Activated T-helper 2 cell treated with anti-CD3 and anti-CD28 coated beads, Interferon-gamma antibody, Interleukin-2, Interleukin-4, amounts not matched to agents 10 μg/mL and 5 μg/mL and 100 μg/mL, durations not matched to agents 14 hours and 24 hours and 36 hours (primary cell): ENCODE measurements around the gene CNTNAP2. TPM values are rescaled to one million over a fixed set of nuclear protein-coding genes. Genes with fewer than 3 reads are reported as not detected.
"Not testable (repeated sequence)": the region's sequence is repeated elsewhere in the genome, so short reads cannot be mapped to it uniquely, and the experiment has no call there.

Source experiments
- DNase-seq: peaks from one replicate; pipeline ENCODE4 v3.0.0; 2021; ENCODE audit warnings: low spot score
- H3K27ac Mint-ChIP-seq: one replicate; pipeline ENCODE4 v1.8.0; 2021; ENCODE audit warnings: mixed read lengths
- H3K27me3 Mint-ChIP-seq: one replicate; pipeline ENCODE4 v1.8.0; 2021; ENCODE audit warnings: low read depth, mixed read lengths
- H3K36me3 Mint-ChIP-seq: one replicate; pipeline ENCODE4 v1.8.0; 2021; ENCODE audit warnings: low read depth, mixed read lengths
- H3K4me1 Mint-ChIP-seq: one replicate; pipeline ENCODE4 v1.8.0; 2021; ENCODE audit warnings: low read depth, mixed read lengths
- H3K4me3 Mint-ChIP-seq: one replicate; pipeline ENCODE4 v1.8.0; 2021; ENCODE audit warnings: low read depth, mild to moderate bottlenecking, moderate library complexity, mixed read lengths
- H3K9me3 Mint-ChIP-seq: one replicate; pipeline ENCODE4 v1.8.0; 2021; ENCODE audit warnings: mixed read lengths
- intact Hi-C: fragments of 100-400 bp; cut with micrococcal nuclease; formaldehyde crosslinking; loops from one replicate; pipeline ENCODE4 v1.15.1; 2023
- total RNA-seq: library from RNA; stranded (reverse); gene quantifications from 2 replicates; pipeline ENCODE4 v1.2.3, GENCODE V29; 2022

CNTNAP2 gene
- total RNA-seq, 1 donor from 2014 or later = not detected

DNA sequence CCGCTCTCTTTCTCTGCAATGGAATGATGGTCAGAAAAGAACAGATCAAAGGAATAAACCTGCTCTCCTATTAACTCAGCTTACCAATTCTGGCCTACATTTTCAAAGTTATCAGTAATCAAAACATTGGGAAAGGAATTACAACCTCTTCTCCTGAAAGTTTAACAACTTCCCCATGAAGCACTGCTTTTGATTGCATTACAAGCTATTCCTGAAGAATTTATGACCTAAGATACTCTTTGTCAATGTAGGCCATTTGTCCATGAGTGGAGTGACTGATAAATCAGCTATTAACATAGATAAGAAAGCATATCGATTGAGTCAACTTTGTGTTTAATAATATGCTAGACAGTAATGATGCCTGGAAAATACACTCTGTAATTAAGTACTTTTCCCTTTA, 2202.2 kb downstream of the CNTNAP2 start:
- Mint-ChIP-seq H3K9me3 (no peaks in the 10 kb centered on the region), H3K4me3 (no peak overlapping the region), H3K27ac (no peak overlapping the region), H3K36me3 (no peaks in the 10 kb centered on the region), H3K4me1 (no peaks in the 10 kb centered on the region), H3K27me3 (no peaks in the 10 kb centered on the region)
- intact Hi-C loops = no loop called here
- DNase-seq = no peak

DNA sequence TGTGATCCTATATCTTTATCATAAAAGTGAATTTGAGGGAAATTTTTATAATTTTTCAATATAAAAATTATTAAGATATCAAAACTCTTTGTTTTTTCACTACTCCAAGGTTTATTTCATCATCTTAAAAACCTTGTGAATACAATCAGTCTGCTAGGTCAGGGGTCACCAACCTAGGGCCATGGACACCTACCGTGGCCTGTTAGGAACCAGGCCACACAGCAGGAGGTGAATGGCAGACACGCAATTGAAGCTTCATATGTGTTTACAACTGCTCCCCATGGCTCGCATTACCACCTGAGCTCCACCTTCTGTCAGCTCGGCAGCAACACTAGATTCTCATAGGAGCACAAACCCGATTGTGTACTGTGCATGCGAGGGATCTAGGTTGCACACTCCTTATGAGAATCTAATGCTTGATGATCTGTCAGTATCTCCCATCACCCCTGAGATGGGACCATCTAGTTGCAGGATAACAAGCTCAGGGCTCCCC, 2202.8 kb downstream of the CNTNAP2 start:
- intact Hi-C loops = no loop called here
- Mint-ChIP-seq H3K4me3 (no peak overlapping the region), H3K27me3 (no peaks in the 10 kb centered on the region), H3K36me3 (no peaks in the 10 kb centered on the region), H3K9me3 (no peaks in the 10 kb centered on the region), H3K27ac (no peak overlapping the region), H3K4me1 (no peaks in the 10 kb centered on the region)
- no peak for DNase-seq

GRCh38 chr7:148325208-148325607, 2208.6 kb downstream of the CNTNAP2 start:
- Mint-ChIP-seq H3K4me1 (no peaks in the 10 kb centered on the region), H3K27ac (no peak overlapping the region), H3K4me3 (no peak overlapping the region), H3K27me3 (no peaks in the 10 kb centered on the region), H3K36me3 (peaks cover 3% of the 10 kb centered on the region), H3K9me3 (peaks cover 6% of the 10 kb centered on the region)
- no peak for DNase-seq
- intact Hi-C loops = no loop called here

DNA sequence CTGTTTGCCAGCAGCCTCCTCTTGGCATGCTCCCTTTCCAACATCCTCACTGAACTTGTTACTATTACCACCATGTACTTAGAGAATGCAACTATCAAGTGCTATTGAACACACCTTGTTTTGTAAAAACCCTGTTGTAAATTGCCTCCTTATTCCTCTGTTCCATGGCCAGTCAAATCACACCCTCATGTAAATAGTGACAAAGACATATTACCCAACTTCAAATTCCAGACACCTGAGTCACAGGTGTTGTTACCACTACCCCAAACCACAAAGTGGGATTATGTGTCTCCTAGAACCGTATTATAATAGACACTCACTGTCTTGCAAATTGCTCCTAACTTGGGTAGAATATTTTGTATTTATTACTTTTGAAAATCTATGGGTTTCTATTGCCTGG, 2210.8 kb downstream of the CNTNAP2 start:
- no peak overlapping the region for H3K4me3 Mint-ChIP-seq
- no peaks in the 10 kb centered on the region for H3K4me1 Mint-ChIP-seq
- H3K27ac Mint-ChIP-seq = no peak overlapping the region
- peaks cover 12% of the 10 kb centered on the region for H3K36me3 Mint-ChIP-seq
- no peak for DNase-seq
- H3K27me3 Mint-ChIP-seq = no peaks in the 10 kb centered on the region
- H3K9me3 Mint-ChIP-seq = peaks cover 22% of the 10 kb centered on the region
- intact Hi-C loops = no loop called here

GRCh38 chr7:148328906-148329305, 2212.3 kb downstream of the CNTNAP2 start:
- no peak for DNase-seq
- no peak overlapping the region for H3K27ac Mint-ChIP-seq
- H3K27me3 Mint-ChIP-seq = no peaks in the 10 kb centered on the region
- intact Hi-C loops = no loop called here
- H3K4me3 Mint-ChIP-seq = no peak overlapping the region
- peaks cover 22% of the 10 kb centered on the region for H3K9me3 Mint-ChIP-seq
- H3K36me3 Mint-ChIP-seq = peaks cover 12% of the 10 kb centered on the region
- H3K4me1 Mint-ChIP-seq = no peaks in the 10 kb centered on the region

DNA sequence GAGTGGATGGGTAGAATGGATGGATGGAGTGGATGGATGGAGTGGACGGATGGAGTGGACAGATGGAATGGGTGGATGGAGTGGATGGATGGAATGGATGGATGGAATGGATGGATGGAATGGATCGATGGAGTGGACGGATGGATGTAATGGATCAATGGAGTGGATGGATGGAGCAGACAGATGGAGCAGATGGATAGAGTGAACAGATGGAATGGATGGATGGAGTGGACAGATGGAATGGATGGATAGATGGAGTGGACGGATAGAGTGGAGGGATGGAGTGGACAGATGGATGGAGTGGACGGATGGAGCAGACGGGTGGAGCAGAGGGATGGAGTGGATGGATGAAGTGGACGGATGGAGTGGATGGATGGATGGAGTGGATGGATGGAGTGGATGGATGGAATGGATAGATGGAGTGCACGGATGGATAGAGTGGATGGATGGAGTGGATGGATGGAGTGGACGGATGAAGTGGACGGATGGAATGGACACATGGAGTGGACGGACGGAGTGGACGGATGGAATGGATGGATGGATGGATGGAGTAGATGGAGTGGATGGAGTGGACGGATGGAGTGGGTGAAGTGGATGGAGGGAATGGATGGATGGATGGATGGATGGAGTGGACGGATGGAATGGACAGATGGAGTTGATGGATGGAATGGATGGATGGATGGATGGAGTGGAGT, 2213.7 kb downstream of the CNTNAP2 start:
- no peak overlapping the region for H3K27ac Mint-ChIP-seq
- peaks cover 12% of the 10 kb centered on the region for H3K36me3 Mint-ChIP-seq
- peaks cover 22% of the 10 kb centered on the region for H3K9me3 Mint-ChIP-seq
- no peak overlapping the region for H3K4me3 Mint-ChIP-seq
- intact Hi-C loops = no loop called here
- H3K27me3 Mint-ChIP-seq = no peaks in the 10 kb centered on the region
- no peak for DNase-seq
- no peaks in the 10 kb centered on the region for H3K4me1 Mint-ChIP-seq

GRCh38 chr7:148330822-148331221, 2214.2 kb downstream of the CNTNAP2 start:
- peaks cover 22% of the 10 kb centered on the region for H3K9me3 Mint-ChIP-seq
- H3K4me1 Mint-ChIP-seq = no peaks in the 10 kb centered on the region
- intact Hi-C loops = no loop called here
- H3K27me3 Mint-ChIP-seq = peaks cover 2% of the 10 kb centered on the region
- H3K4me3 Mint-ChIP-seq = no peak overlapping the region
- no peak for DNase-seq
- H3K36me3 Mint-ChIP-seq = peaks cover 12% of the 10 kb centered on the region
- no peak overlapping the region for H3K27ac Mint-ChIP-seq

DNA sequence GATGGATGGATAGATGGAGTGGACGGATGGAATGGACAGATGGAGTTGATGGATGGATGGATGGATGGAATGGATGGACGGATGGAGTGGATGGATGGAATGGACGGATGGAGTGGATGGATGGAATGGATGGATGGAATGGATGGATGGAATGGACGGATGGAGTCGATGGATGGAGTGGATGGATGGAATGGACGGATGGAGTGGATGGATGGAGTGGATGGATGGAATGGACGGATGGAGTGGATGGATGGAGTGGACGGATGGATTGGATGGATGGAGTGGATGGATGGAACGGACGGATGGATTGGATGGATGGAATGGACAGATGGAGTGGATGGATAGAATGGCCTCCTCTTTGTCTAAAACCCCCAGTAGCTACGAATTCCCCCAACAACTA, 2214.9 kb downstream of the CNTNAP2 start:
- H3K27me3 Mint-ChIP-seq, H3K27ac Mint-ChIP-seq, DNase-seq, H3K4me1 Mint-ChIP-seq, intact Hi-C loops, H3K4me3 Mint-ChIP-seq: not testable (repeated sequence)
- Mint-ChIP-seq H3K9me3 (peaks cover 22% of the 10 kb centered on the region), H3K36me3 (peaks cover 12% of the 10 kb centered on the region)

DNA sequence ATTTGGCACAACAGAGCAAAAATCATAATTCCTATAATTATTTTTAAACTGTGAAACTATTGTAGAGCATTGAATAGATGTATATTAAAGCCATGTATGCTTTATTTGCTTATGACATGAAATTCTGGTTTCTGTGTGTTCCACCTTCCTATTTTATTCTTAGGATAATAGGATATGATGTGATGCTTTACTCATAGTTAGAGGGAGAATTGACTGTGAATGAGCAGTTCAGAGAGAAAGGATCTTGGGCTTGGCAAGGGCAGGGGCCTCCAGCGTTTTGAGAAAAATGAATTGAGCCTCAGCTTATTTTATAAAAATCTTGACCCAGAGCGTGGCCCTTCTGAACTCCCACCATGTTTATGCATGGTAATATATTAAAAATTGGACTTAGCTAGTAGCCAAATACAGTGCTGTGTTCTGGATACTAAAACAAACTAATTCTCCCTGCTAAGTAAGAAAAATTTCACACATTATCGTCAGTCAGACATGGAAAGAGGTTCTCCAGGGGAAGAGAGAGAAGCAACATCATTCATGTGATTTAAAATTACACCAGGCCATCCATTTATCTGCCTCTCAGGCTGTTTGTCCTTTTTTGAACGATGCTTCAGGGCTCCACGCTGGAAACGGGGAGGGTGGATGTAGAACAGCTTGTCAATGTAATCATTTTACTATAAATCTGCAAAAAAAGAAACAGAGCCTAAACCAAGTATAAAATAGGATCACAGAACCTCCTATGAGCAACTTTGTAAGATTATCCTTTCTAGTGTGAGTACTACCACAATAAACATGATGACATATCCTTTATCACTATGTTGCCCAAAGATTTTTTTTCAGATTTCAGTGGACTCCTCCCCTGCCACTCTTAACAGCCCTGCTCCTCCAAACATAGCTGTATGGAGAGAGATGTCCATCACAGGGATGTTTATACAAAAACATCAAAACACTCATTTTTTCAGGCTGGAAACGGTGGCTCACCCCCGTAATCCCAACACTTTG, 2215.9 kb downstream of the CNTNAP2 start:
- no peak overlapping the region for H3K4me3 Mint-ChIP-seq
- H3K4me1 Mint-ChIP-seq = no peaks in the 10 kb centered on the region
- intact Hi-C loops = no loop called here
- H3K27me3 Mint-ChIP-seq = peaks cover 11% of the 10 kb centered on the region
- peaks cover 12% of the 10 kb centered on the region for H3K36me3 Mint-ChIP-seq
- no peak overlapping the region for H3K27ac Mint-ChIP-seq
- no peak for DNase-seq
- peaks cover 22% of the 10 kb centered on the region for H3K9me3 Mint-ChIP-seq

DNA sequence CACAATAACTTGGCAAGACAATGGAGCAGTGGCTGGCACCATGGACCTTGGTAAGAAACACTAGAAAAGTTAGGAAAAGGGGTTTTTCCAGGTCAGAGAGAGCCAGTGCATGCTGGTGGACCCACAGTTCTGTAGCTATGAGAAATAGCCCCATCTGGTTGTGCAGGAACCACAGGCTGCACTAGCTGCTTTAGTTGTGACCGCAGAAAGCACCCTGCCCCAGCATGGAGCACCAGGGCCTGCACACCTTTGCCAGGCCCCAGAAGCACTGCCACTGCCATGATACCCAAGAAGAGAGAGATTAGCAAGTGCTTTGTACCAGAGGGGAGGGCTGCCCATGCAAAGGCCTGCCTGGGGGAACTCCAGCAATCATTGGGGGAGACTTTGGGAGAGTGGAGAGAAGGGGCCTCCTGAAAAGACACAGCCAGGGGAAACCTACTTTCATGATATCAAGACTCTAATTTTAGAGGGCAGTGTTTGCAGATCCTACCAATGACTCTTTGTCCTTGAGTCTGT, 2217.9 kb downstream of the CNTNAP2 start:
- H3K4me3 Mint-ChIP-seq = no peak overlapping the region
- intact Hi-C loops = no loop called here
- H3K27me3 Mint-ChIP-seq = peaks cover 31% of the 10 kb centered on the region
- DNase-seq = no peak
- no peaks in the 10 kb centered on the region for H3K4me1 Mint-ChIP-seq
- H3K36me3 Mint-ChIP-seq = peaks cover 12% of the 10 kb centered on the region
- peaks cover 22% of the 10 kb centered on the region for H3K9me3 Mint-ChIP-seq
- H3K27ac Mint-ChIP-seq = no peak overlapping the region

DNA sequence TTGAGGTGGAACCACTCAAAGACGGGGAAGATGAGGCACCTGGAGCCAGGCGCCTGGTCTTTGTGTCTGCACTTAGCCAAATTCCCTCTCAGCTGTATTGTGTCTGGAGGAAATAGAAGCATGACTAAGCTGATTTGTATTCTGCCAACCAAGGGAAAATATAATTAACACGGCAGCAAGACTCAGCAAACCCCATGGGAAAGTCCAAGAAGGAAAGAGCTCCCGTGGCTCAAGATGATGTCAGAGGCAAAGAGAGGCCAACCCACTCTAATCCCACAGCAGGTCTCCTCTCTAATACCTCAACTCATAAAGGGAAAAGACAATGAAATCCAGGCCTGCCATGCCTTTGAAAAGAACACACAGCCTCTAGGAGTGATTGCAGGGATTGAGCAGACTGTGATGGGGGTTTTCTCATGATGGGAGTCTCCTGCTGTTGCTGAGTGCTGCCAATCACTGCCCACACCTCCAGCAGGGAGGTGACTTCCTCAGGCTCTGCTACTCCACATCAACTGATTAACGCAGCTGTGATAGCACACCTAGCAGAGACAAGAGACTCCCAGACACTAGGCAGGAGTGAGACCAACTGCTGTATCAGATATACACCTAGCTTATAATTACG, 2218.5 kb downstream of the CNTNAP2 start:
- Mint-ChIP-seq H3K27ac (no peak overlapping the region), H3K27me3 (peaks cover 36% of the 10 kb centered on the region), H3K36me3 (peaks cover 10% of the 10 kb centered on the region), H3K4me1 (peaks cover 2% of the 10 kb centered on the region), H3K9me3 (peaks cover 18% of the 10 kb centered on the region), H3K4me3 (no peak overlapping the region)
- no peak for DNase-seq
- intact Hi-C loops = no loop called here

GRCh38 chr7:148335790-148336189, 2219.2 kb downstream of the CNTNAP2 start:
- H3K9me3 Mint-ChIP-seq = peaks cover 11% of the 10 kb centered on the region
- DNase-seq = no peak
- peaks cover 44% of the 10 kb centered on the region for H3K27me3 Mint-ChIP-seq
- intact Hi-C loops = no loop called here
- H3K27ac Mint-ChIP-seq = no peak overlapping the region
- H3K36me3 Mint-ChIP-seq = peaks cover 2% of the 10 kb centered on the region
- H3K4me1 Mint-ChIP-seq = peaks cover 2% of the 10 kb centered on the region
- H3K4me3 Mint-ChIP-seq = no peak overlapping the region
